Measurements from ENCODE around the gene BTG4.

Gene BTG4

DNA sequence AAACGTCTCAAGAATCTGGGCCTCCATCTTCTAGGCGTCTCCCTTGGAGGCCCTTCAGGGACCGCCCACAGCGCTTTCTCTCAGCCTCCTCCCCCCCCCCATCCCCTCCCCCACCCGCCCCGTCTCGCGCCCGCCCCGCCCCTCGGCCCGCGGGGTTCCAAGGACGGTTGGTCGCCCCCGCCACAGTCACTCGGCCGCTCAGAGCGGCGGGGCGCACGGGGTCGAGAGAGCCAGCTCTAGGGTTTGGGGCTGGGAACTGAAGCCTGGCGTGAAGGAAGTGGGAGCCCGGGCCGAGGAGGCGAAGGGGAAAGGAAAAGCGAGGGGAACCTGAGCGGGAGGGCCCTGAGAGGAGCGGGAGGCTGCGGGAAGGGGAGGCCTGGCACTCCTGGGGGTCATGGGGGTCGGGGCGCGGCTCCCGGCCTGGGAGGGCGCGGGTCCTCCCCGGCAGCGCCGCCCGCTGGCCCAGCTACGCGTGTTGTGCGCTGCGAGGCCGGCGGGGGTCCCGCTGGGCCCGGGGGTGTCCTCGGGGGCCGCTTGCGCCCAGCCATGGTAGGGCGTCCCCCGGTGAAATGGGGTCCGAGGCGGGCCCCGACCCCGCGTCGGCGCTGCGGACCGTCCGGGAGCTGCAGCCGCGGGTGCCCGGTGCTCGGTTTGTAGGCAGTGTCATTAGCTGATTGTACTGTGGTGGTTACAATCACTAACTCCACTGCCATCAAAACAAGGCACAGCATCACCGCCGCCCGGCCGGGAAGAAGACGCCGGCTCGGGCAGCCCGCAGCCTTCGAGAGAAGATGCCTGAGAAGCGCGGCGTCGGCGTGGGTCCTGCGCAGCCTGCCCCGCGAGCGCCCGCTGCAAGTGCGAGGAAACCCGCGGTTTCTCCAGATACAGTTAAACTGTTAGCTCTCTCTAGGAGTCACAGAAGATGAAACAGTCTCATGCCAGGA, at the start of gene BTG4:
Gene BTG4 (minus strand): TSS at position 91 of the 944 bp plus-strand sequence. CDS start 13,610 bp downstream, outside the sequence.
- no peak for DNase-seq
- in situ Hi-C loops (cut with MboI; ENCODE audit: low pct_unique_long_range_greater_than_20kb, low sequenced_read_pairs), result no loop called here

DNA sequence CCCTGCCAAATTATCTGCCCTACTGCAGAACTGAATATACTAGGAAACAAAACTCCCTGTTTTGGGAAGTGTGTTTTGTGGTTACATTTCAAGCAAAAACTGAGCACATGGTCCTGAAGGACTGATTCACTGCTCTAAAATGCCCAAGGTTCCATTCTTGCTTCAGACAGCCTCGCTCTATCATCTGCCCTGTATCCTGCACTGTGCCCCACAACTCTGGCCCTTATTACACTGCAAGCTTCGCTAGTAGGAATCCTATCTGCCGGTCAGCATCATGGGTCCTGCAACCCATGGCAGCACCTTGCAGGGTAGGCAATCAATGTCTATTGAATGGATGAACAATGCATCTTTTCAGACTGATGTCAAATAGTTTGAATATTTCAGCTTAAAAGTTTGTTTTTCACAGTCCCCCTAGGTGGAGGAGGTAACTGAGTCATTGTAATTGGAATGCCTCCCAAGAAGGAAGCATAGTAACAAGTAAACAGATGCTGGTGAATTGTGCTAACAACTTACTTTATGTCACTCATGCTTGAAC, 49.7 kb upstream of the BTG4 start:
- in situ Hi-C loops (cut with MboI; ENCODE audit: low pct_unique_long_range_greater_than_20kb, low sequenced_read_pairs), result no loop called here
- DNase-seq, result no peak

GRCh38 chr11:111561306-111561705, 49.1 kb upstream of the BTG4 start:
- DNase-seq, result no peak
- in situ Hi-C loops (cut with MboI; ENCODE audit: low pct_unique_long_range_greater_than_20kb, low sequenced_read_pairs), result no loop called here

- DNase-seq, result no peak
- in situ Hi-C loops (cut with MboI; ENCODE audit: low pct_unique_long_range_greater_than_20kb, low sequenced_read_pairs), result no loop called here
These were observed 48.6 kb upstream of the BTG4 start for GRCh38 chr11:111560800-111561199.

- no peak for DNase-seq
- in situ Hi-C loops (cut with MboI; ENCODE audit: low pct_unique_long_range_greater_than_20kb, low sequenced_read_pairs), result no loop called here
These were observed 47.7 kb upstream of the BTG4 start for GRCh38 chr11:111559800-111560464.

DNA sequence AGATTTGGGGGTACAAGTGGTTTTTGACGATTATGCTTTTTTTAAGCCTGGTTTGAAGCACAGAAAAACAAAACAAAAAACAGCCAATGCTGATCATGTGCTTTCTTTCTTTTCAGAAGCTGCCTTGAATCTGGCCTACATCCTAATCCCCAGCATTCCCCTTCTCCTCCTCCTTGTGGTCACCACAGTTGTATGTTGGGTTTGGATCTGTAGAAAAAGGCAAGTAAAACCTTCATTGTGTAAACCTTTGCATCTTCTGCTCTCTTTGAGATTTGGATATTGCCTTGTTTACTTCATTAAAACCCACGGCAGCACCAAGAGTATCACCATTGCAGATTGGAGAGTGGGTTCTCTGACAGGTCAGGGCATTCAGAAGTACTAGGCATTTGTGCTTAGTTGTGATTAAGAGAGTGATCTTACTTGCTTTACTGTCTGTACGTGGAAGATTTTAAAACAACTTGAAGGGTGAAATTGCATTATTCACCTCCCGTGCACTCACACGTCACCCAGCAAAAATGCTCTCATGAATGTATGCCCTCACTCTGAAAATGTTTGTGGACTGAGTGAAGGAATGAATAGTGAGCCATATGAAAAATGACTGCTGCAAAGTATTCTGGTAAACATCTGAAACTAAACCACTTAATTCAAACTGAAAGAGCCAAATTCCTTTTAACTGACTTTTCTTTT, 45.4 kb upstream of the BTG4 start:
- DNase-seq, result no peak
- in situ Hi-C loops (cut with MboI; ENCODE audit: low pct_unique_long_range_greater_than_20kb, low sequenced_read_pairs), result no loop called here

GRCh38 chr11:111555255-111555654, 43.1 kb upstream of the BTG4 start:
- in situ Hi-C loops (cut with MboI; ENCODE audit: low pct_unique_long_range_greater_than_20kb, low sequenced_read_pairs), result no loop called here
- no peak for DNase-seq

DNA sequence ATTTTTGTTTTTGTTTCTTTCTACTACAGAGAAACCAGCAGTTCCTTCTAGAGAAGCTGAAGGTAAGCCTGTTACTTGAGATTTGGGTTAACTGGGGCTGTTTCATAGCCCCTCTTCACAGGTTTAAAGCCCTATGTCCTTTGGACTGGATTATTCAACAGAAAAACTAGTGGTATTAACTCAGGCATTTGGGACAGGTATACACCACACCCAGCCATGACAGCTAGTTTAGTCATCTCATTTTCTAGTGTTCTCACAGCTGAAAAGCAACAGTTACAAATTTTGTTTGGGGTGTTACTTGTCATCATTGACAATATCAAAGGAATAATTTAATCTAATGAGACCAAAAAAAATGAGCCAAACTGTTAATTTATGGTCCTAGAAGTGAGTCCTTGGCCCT, 42.3 kb upstream of the BTG4 start:
- in situ Hi-C loops (cut with MboI; ENCODE audit: low pct_unique_long_range_greater_than_20kb, low sequenced_read_pairs), result no loop called here
- DNase-seq, result no peak

DNA sequence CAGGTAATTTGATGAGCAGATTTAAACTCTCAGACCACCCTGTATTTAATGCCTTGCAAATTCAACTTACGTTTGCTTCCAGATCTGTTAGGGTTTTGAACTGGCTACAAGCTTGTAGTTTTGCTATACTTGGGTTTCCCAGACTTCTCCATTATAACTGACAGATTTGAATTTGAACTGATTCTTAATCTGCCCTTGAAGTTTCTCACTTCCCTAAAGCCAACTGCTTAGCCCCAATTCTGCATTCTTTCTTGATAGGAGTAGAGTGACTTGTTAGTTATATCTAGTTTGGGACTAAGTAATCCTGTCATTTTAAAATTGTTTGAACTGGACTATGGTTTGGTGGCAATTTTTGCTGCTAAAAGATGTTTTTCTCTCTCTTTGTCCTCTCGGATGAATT, 38.1 kb upstream of the BTG4 start:
- in situ Hi-C loops (cut with MboI; ENCODE audit: low pct_unique_long_range_greater_than_20kb, low sequenced_read_pairs), result no loop called here
- DNase-seq, result no peak

GRCh38 chr11:111549869-111550203, 37.6 kb upstream of the BTG4 start:
- in situ Hi-C loops (cut with MboI; ENCODE audit: low pct_unique_long_range_greater_than_20kb, low sequenced_read_pairs), result no loop called here
- no peak for DNase-seq

- in situ Hi-C loops (cut with MboI; ENCODE audit: low pct_unique_long_range_greater_than_20kb, low sequenced_read_pairs), result no loop called here
- no peak for DNase-seq
These were observed 37.1 kb upstream of the BTG4 start for GRCh38 chr11:111549196-111549868.

- in situ Hi-C loops (cut with MboI; ENCODE audit: low pct_unique_long_range_greater_than_20kb, low sequenced_read_pairs), result no loop called here
- no peak for DNase-seq
These were observed 36.3 kb upstream of the BTG4 start for GRCh38 chr11:111548525-111548924.

DNA sequence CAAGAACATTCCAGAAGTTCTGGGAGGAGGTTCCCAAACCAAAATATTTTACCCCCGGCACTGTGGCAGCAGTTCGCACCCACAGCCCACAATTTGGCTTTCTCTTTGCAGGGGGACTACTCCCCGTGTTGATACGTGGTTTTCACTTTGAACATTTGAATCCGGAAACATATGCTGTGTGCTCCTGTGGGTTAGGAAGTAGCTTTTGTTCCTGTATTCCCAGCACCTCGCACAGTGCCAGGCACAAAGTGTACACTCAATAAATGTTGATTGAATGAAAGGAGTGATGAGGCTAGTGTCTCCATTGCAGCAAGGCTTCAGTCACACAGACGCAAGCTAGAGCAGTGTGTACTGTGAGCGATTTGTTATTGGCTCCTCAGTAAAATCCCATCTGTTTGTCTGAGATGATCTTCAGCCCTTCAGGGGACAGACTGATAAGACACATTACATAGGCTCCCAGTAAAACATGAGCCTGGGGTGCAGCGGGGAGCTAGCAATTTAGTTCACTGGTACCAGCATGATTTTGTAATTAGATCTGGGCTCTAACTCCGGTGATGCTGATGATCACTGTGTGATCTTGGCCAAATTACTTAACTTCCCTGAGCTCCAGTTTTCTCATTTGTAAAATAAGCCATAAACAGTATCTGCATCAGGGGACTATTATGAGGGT, 30.6 kb upstream of the BTG4 start:
- in situ Hi-C loops (cut with MboI; ENCODE audit: low pct_unique_long_range_greater_than_20kb, low sequenced_read_pairs), result no loop called here
- DNase-seq, result no peak

GRCh38 chr11:111541254-111542061, 29.3 kb upstream of the BTG4 start:
- DNase-seq, result peak; percentile 45
- in situ Hi-C loops (cut with MboI; ENCODE audit: low pct_unique_long_range_greater_than_20kb, low sequenced_read_pairs), result no loop called here

DNA sequence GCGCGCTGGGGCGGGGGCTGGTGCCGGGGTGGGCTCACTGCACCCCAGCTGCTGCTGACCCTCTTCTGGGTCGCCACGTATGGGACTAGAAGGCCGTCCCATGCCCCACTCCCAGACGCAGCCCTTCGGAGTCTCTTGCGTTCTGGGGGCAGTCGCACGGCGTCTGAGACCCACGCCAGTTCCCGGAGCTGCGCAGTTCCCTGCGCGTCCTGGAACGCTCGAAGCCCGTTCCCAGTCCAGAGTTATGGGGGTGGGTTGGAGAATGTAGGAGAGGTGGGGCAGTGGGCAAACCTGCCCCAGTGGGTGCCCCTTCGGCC, 28.7 kb upstream of the BTG4 start:
- in situ Hi-C loops (cut with MboI; ENCODE audit: low pct_unique_long_range_greater_than_20kb, low sequenced_read_pairs), result no loop called here
- no peak for DNase-seq

GRCh38 chr11:111540114-111540936, 28.1 kb upstream of the BTG4 start, which contains the start of gene LAYN:
Gene LAYN, plus strand, starts transcription at chr11:111540720. Its CDS starts 124 bp downstream, at chr11:111540844.
- peak; percentile 27 for DNase-seq
- in situ Hi-C loops (cut with MboI; ENCODE audit: low pct_unique_long_range_greater_than_20kb, low sequenced_read_pairs), result no loop called here

DNA sequence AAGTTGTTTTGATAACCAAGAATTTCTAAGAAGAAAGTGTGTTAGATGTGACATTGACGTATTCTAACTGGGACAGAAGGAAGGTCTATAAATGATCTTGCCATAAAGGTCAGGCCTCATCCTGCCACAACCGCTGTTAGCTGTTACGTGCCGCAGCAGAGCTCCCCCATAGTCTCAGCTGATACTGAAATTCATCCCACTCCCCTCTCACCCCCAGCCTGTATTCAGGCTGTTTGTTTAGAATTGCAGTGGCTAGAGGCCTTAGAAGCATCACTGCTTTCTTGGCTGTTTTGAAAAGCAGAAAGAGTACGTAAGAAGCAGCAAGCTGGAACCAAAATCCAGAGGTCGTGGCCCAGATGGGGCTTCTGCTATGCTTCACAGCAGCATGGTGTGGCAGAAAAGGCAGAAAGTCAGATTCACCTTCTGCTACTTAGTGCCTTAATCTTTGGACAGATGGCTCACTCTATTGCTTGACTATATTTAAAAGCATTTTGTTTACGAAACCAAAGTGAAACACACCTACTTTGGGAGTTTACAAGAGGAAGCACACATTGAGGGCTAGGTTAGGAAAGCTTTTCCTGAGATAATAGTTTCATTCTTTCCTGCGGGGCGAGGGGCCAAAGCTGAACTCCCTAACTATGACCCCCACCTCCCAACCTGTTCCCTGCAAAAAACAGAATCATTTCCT, 27.4 kb upstream of the BTG4 start:
- in situ Hi-C loops (cut with MboI; ENCODE audit: low pct_unique_long_range_greater_than_20kb, low sequenced_read_pairs), result no loop called here
- no peak for DNase-seq

Data from KBM-7 (cell line).